Renal pelvis (tissue), 4 donors: ENCODE results near the gene GMPPA. TPM values are rescaled to one million over a fixed set of nuclear protein-coding genes. Genes with fewer than 3 reads are reported as not detected.

ENCODE experiments used
- DNase-seq: peaks from one replicate; pipeline ENCODE4 v3.0.0-alpha.2; 2013
- polyA plus RNA-seq, 3 donors: library from polyadenylated mRNA; unstranded; fragments of 120-200 nt; gene quantifications; one replicate each; pipeline ENCODE4 v1.2.1, GENCODE V29; 2013; ENCODE audit not compliant: insufficient read length in 3 of 3

GMPPA gene
- polyA plus RNA-seq, 3 donors: 35.6 to 40.0 (median 39.0) TPM

DNA sequence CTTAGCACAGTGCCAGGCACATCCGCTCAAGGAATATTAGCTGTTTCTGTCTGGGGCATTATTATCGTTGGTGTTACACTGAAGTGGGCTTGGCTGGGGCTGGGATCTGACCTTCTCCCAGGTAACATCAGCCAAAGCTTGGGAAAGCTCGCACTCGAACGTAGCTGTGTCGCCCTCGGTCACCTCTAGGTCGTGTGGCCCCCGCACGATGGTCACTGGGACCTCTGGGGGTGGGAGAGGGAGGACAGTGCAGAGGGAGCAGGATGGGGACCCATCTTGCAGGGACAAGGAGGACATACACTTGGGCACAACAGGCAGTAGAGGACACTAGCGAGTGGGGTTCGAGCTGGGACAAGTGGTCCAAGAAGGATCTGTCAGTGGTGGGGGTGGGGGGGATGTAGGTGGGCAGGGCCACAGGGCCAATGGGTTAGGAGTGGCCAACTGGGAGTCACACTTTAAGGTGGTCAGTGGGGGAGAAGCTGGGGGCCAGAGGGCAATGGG, 54.8 kb downstream of the GMPPA start:
- DNase-seq: no peak

DNA sequence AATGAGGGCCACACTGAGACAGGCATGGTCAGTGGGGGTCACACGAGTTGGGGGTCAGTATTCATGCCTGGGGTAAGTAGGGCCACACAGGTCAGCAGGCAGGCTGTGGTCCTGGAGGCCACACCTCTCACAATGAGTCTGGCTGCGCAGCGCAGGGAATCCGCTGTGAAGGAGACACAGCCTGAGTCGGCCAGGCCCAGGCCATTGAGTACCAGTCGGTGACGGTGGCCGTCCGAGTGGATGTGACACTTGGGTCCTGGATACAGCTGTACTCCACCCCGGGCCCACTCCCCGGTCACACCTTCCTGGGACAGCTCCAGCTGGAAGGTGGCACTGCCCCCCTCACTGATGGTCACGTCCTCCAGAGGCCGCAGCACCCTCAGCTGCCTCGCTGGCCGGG, 55.7 kb downstream of the GMPPA start:
- no peak for DNase-seq

DNA sequence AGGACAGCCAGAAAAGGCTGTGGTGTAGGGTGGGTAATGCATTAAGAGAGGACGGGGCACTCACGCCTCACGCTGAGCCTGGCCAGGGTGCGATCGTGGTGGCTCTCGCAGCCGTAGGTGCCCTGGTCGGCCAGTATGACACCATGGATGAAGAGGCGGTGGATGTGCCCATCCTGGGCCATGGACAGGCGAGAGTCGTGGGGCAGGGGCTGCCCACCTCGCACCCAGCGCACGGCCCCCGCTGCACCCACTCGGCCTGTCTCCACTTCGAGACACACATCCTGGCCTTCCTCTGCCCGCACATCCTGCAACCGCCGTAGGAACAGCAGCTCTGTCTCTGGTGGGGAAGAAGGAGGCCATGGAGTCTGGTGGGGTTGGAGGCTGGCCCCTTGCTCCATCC, 57.3 kb downstream of the GMPPA start:
- no peak for DNase-seq

DNA sequence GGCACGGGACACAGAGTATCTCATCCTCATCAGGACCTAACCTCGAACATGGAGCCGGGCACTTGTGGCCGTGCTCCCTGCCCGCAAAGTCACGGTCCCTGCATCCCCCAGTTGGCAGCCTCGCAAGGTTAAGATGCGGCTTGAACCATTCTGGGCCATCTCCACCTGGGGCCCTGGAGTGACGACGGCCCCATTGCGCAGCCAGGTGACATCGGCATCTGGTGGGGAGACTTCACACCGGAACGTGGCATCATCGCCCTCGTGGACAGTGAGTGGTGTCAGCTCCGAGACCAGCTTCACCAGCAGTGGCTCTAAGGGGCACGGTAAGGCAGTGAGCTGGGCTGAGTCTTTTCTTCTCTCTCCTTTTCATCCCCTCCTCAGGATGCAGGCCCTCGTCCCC, 57.7 kb downstream of the GMPPA start:
- no peak for DNase-seq

Other genes starting within 250 kb of the GMPPA start
- 1 to 10 TPM in 1 of 3 donors, under 1 TPM in 2; 0.89 to 1.1 (median 0.91) TPM for gene TUBA4B, start 245.6 kb upstream of the GMPPA start, polyA plus RNA-seq
- gene TUBA4A, start 245.0 kb upstream of the GMPPA start, polyA plus RNA-seq: 10 to 100 TPM; 32.9 to 40.0 (median 33.1) TPM
- 10 to 100 TPM; 75.7 to 85.1 (median 79.1) TPM for gene DNAJB2, start 219.5 kb upstream of the GMPPA start, polyA plus RNA-seq
- under 1 TPM; 0.16 to 0.27 (median 0.17) TPM for gene PTPRN, start 189.5 kb upstream of the GMPPA start, polyA plus RNA-seq
- gene RESP18, start 166.1 kb upstream of the GMPPA start, polyA plus RNA-seq: not detected
- gene DNPEP, start 111.0 kb upstream of the GMPPA start, polyA plus RNA-seq: 10 to 100 TPM; 64.4 to 91.2 (median 66.4) TPM
- gene DES, start 80.5 kb upstream of the GMPPA start, polyA plus RNA-seq: 1 to 10 TPM; 5.5 to 8.2 (median 6.0) TPM
- gene SPEG, start 64.0 kb upstream of the GMPPA start, polyA plus RNA-seq: 10 to 100 TPM; 13.1 to 16.9 (median 13.5) TPM
- gene ASIC4, start 15.6 kb downstream of the GMPPA start, polyA plus RNA-seq: under 1 TPM; 0.12 to 0.21 (median 0.18) TPM
- gene CHPF, start 44.9 kb downstream of the GMPPA start, polyA plus RNA-seq: 10 to 100 TPM; 29.3 to 45.3 (median 34.6) TPM
- 1 to 10 TPM; 3.1 to 4.1 (median 3.8) TPM for gene TMEM198, start 45.1 kb downstream of the GMPPA start, polyA plus RNA-seq
- 100 to 1,000 TPM; 150 to 189 (median 179) TPM for gene OBSL1, start 72.6 kb downstream of the GMPPA start, polyA plus RNA-seq
- 1 to 10 TPM in 2 of 3 donors, under 1 TPM in 1; 0.87 to 3.1 (median 2.9) TPM for gene INHA, start 73.4 kb downstream of the GMPPA start, polyA plus RNA-seq
- gene STK11IP, start 99.0 kb downstream of the GMPPA start, polyA plus RNA-seq: 10 to 100 TPM; 23.9 to 33.0 (median 32.8) TPM
- 10 to 100 TPM in 1 of 3 donors, 1 to 10 TPM in 2; 9.5 to 13.5 (median 9.7) TPM for gene SLC4A3, start 128.7 kb downstream of the GMPPA start, polyA plus RNA-seq